AG04450 (cell line): ENCODE data around the gene SLC22A23. TPM values are rescaled to one million over a fixed set of nuclear protein-coding genes. Genes with fewer than 3 reads are reported as not detected.

ENCODE experiments used
- CTCF ChIA-PET: fragments of 300-600, 350-600 bp; formaldehyde crosslinking; extraction: SDS; loops from one replicate; lab custom pipeline; 2022; ENCODE audit warnings: antibody characterized with exemption, inconsistent platforms; lab: Charles Lee
- POLR2A ChIA-PET: fragments of 350-600 bp; formaldehyde crosslinking; extraction: SDS; loops from one replicate; lab custom pipeline; 2021; ENCODE audit warnings: antibody characterized with exemption, inconsistent platforms; lab: Yijun Ruan, JAX
- DNase-seq: peaks from one replicate; pipeline ENCODE4 v3.0.0-alpha.2; 2011; ENCODE audit warnings: low read depth, low spot score
- H3K27ac ChIP-seq: one replicate; pipeline ENCODE4 v1.5.1; 2012; ENCODE audit warnings: low read depth, low read length, control low read depth
- H3K27me3 ChIP-seq: one replicate; pipeline ENCODE4 v1.6.0; 2012; ENCODE audit warnings: low read length; ENCODE audit not compliant: control insufficient read depth, insufficient read depth
- H3K4me3 ChIP-seq: 2 replicates; pipeline ENCODE4 v1.5.1; 2011; ENCODE audit warnings: mild to moderate bottlenecking, low read depth, low read length, control low read depth
- H3K9me3 ChIP-seq: 2 replicates; pipeline ENCODE4 v1.5.1; 2012; ENCODE audit warnings: low read length; ENCODE audit not compliant: control insufficient read depth, insufficient read depth
- polyA plus RNA-seq: library from polyadenylated mRNA; depleted of rRNA; stranded (reverse); fragments of >200 nt; gene quantifications from 2 replicates; pipeline ENCODE4 v1.2.3, GENCODE V29; 2011
- TF ChIP-seq, protein P1 (sequence below): IDR thresholded peaks from 2 replicates; pipeline ENCODE4 v1.5.1; 2011; ENCODE audit warnings: low read depth, low read length, control low read depth, inconsistent platforms

SLC22A23 gene
- polyA plus RNA-seq, 1 experiment, result not detected

DNA sequence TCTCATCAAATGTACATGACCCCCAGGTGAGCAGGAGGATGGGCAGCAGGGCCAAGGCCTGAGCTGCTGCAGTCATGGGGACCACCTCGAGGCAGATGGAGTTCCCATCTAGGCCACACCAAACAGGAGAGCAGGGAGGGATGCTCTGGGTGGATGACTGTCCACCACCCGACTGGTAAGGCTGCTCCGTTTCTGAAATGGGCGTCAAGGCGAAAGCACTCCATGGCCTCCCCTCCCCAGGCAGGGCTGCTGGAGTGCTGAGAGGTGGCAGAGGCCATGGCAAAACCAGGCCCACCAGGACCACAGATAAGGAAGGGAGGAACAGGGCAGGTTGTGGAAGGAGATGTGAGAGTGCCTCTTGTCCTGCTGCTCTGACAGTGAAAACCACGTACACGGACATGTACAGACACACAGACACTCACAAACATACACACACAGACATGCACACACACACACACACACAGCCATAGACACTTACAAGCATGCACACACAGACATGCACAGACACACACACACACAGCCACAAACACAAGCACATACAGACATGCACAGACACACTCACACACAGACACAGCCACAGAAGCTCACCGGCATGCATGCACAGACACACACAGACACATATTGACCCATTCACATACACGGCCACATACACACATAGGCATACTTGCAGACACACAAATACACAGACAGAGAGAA lies 104.9 kb downstream of the SLC22A23 start:
- DNase-seq, result no peak
- ChIA-PET POLR2A (no interaction called here), CTCF (no interaction called here)
- peaks cover 39% of the 10 kb centered on the region for H3K27me3 ChIP-seq
- H3K9me3 ChIP-seq, result no peaks in the 10 kb centered on the region
- no peak overlapping the region for H3K4me3 ChIP-seq
- TF ChIP-seq, protein P1, sequence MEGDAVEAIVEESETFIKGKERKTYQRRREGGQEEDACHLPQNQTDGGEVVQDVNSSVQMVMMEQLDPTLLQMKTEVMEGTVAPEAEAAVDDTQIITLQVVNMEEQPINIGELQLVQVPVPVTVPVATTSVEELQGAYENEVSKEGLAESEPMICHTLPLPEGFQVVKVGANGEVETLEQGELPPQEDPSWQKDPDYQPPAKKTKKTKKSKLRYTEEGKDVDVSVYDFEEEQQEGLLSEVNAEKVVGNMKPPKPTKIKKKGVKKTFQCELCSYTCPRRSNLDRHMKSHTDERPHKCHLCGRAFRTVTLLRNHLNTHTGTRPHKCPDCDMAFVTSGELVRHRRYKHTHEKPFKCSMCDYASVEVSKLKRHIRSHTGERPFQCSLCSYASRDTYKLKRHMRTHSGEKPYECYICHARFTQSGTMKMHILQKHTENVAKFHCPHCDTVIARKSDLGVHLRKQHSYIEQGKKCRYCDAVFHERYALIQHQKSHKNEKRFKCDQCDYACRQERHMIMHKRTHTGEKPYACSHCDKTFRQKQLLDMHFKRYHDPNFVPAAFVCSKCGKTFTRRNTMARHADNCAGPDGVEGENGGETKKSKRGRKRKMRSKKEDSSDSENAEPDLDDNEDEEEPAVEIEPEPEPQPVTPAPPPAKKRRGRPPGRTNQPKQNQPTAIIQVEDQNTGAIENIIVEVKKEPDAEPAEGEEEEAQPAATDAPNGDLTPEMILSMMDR, result no peak
- H3K27ac ChIP-seq, result no peak overlapping the region

DNA sequence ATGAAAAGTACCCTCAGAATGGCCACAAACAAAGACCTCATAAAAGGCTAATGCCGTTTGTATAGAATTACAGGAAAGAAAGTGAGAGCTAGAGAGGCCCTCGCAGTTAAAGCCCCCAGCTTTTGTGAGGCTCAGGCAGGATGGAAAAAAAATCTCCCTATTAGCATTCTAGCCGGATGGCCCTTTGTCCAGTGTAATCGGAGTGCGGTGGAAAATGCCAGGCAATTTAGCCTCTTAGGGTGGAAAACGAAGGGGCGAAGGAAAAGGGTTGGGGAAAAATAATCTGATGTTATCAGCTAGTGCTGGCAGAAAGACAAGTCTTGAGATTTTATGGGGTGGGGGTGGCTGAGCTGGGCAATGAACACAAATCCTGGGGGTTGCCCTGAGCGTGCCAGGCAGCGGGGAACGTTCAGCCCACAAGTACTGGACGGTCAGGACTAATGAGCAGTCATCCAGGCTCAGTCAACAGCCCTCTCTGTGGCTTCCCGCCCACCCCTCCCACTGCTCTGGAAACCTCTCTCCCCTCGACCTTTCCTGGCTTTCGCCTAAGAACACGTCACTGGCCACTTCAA lies 105.7 kb downstream of the SLC22A23 start:
- Histone ChIP-seq H3K27me3 (peaks cover 38% of the 10 kb centered on the region), H3K9me3 (no peaks in the 10 kb centered on the region), H3K27ac (no peak overlapping the region), H3K4me3 (no peak overlapping the region)
- CTCF ChIA-PET, result no interaction called here
- POLR2A ChIA-PET, result no interaction called here
- DNase-seq, result no peak
- TF ChIP-seq, protein P1, result no peak

DNA sequence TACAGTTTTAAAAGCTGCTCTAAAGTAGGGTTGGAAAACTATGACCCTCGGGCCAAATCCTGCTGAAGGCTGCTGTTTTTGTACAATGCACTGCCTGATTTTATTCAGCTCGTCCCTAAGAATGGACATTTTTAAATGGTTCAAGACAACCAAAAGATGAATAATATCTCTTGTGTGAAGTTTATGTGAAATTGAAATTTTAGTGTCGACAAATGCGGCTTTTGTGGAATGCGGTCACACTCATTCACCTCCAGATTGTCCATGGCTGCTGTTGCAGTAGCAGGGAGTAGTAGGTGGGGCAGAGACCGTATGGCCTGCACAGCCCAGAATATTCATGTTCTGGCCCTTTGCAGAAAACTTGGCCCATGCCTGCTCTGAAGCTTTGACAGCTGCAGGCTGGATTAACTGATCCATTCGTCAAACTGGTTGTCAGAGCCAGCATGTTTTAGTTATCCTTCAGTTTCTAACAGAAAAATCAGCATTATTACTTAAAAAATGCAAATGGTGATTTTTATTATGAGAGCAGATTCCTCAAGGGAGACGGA lies 106.5 kb downstream of the SLC22A23 start:
- Histone ChIP-seq H3K9me3 (no peaks in the 10 kb centered on the region), H3K27ac (no peak overlapping the region), H3K4me3 (no peak overlapping the region), H3K27me3 (peaks cover 38% of the 10 kb centered on the region)
- ChIA-PET POLR2A (interaction anchor here (0.6 kb wide), 1 partner anchor 152 kb away, joined by 3 read pairs; no protein-coding TSS in a partner anchor), CTCF (no interaction called here)
- DNase-seq, result no peak
- TF ChIP-seq, protein P1, result no peak

DNA sequence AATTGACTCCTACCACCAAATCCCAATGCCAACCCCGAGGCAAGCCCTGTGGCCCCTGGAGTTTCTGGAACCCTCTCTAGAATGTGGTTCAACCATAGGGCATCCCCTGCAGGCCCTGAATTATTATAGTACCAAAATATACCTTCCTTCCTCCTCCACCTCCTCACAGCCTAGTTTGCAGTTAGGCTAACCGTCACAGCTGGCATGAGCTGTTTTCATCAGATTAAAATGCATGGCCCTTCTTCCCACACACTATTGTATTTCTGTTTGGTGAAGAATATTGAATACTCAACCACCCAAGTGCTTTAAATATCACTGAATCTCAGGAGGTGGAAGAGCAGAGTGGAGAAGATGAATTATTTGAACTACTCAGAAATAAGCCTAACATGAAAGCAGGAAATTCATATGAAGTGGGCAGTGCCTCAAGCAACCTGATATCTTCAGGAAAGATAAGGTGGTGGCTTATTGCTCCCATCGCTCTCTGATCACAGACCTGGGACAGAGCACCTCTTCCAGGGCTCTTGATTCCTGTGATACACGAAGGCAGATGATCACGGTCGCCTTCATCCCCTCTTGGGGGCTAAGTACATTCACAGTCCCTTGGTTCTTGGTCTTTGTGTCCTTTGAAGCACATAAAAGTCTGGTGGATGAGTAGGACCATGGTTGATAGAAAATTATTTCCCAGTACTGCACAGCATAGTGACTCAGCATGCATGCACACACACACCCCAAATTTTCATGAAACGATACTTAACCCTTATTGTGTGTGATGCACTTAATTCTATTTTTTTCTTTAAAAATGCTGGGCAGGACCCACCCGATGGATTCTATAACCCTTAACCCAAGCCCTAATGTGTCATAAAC lies 107.2 kb downstream of the SLC22A23 start:
- POLR2A ChIA-PET, result interaction anchor here (0.6 kb wide), 1 partner anchor 153 kb away, joined by 3 read pairs; no protein-coding TSS in a partner anchor
- Histone ChIP-seq H3K4me3 (no peak overlapping the region), H3K27me3 (peaks cover 37% of the 10 kb centered on the region), H3K27ac (no peak overlapping the region), H3K9me3 (no peaks in the 10 kb centered on the region)
- DNase-seq, result no peak
- CTCF ChIA-PET, result interaction anchor here (0.6 kb wide), 1 partner anchor 223 kb away, joined by 3 read pairs; no protein-coding TSS in a partner anchor
- TF ChIP-seq, protein P1, result no peak
